Suprapubic skin (tissue), 4 donors: ENCODE data around the gene FRAT1.

Experiments used
- EP300 ChIP-seq: sonication (generic); formaldehyde crosslinking; IDR thresholded peaks from one replicate; pipeline ENCODE4 v1.6.1; 2017; ENCODE audit warnings: antibody characterized with exemption
- POLR2A ChIP-seq, 2 donors: fragments of 450-650 bp; IDR thresholded peaks; one replicate each; pipeline ENCODE4 v1.6.1; 2017; ENCODE audit warnings: antibody characterized with exemption in 2 of 2, mild to moderate bottlenecking in 2 of 2, moderate library complexity in 2 of 2
- POLR2AphosphoS5 ChIP-seq, 3 donors: sonication (generic); formaldehyde crosslinking; IDR thresholded peaks; one replicate each; pipeline ENCODE4 v1.6.1; 2017; ENCODE audit warnings: antibody characterized with exemption in 3 of 3
- TF ChIP-seq, protein P1 (sequence below), 2 donors: fragments of 200-600 bp in 1 of 2; fragments of 450-650 bp in 1 of 2; sonication (generic) in 1 of 2; IDR thresholded peaks; one replicate each; pipeline ENCODE4 v1.5.1; 2016 to 2019; ENCODE audit warnings: antibody characterized with exemption in 2 of 2, mild to moderate bottlenecking in 1 of 2, moderate library complexity in 1 of 2

DNA sequence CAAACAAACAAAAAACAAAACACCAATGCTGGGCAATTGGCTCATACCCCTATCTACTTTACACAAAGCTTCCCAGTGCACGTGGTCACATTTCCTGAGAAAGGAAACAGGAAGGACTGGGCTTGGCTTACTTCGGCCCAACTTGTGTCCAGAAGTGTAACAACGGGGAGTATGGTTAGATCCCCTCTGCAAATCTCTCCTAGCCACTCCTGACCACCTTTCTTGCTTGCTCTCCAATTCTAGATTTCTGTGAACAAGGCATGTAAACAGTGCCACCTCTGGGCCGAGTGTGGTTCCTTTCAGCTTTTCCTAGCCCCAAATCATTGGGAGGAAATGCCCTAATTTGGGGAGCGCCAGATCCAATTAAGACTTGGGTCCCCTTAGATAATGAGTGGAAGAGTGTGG lies 36.5 kb downstream of the FRAT1 start:
- TF ChIP-seq POLR2AphosphoS5 (IDR thresholded peaks at IDR 0.05) (no peak), POLR2A (IDR thresholded peaks at IDR 0.05) (no peak), EP300 (no peak)
- TF ChIP-seq, protein P1, sequence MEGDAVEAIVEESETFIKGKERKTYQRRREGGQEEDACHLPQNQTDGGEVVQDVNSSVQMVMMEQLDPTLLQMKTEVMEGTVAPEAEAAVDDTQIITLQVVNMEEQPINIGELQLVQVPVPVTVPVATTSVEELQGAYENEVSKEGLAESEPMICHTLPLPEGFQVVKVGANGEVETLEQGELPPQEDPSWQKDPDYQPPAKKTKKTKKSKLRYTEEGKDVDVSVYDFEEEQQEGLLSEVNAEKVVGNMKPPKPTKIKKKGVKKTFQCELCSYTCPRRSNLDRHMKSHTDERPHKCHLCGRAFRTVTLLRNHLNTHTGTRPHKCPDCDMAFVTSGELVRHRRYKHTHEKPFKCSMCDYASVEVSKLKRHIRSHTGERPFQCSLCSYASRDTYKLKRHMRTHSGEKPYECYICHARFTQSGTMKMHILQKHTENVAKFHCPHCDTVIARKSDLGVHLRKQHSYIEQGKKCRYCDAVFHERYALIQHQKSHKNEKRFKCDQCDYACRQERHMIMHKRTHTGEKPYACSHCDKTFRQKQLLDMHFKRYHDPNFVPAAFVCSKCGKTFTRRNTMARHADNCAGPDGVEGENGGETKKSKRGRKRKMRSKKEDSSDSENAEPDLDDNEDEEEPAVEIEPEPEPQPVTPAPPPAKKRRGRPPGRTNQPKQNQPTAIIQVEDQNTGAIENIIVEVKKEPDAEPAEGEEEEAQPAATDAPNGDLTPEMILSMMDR (IDR thresholded peaks at IDR 0.05) = peak; percentile 3 to 39
